Muscle of leg (tissue), 11 donors: Measurements from ENCODE around the gene RASGRF1. TPM values are rescaled to one million over a fixed set of nuclear protein-coding genes. Genes with fewer than 3 reads are reported as not detected.
"Not testable (repeated sequence)": the region's sequence is repeated elsewhere in the genome, so short reads cannot be mapped to it uniquely, and the experiment has no call there.

Experiments
- DNase-seq: peaks from one replicate; pipeline ENCODE4 v3.0.0; 2013
- H3K27ac ChIP-seq: one replicate; pipeline ENCODE4 v1.5.1; 2013; ENCODE audit warnings: mild to moderate bottlenecking, low read length, control low read depth
- H3K27me3 ChIP-seq: one replicate; pipeline ENCODE4 v1.6.1; 2013; ENCODE audit warnings: low read length; ENCODE audit not compliant: control insufficient read depth, insufficient read depth
- H3K36me3 ChIP-seq: one replicate; pipeline ENCODE4 v1.6.1; 2013; ENCODE audit warnings: low read length; ENCODE audit not compliant: control insufficient read depth, insufficient read depth
- H3K4me1 ChIP-seq: one replicate; pipeline ENCODE4 v1.6.1; 2013; ENCODE audit warnings: low read length; ENCODE audit not compliant: control insufficient read depth, insufficient read depth
- H3K4me3 ChIP-seq: one replicate; pipeline ENCODE4 v1.5.1; 2013; ENCODE audit warnings: low read length, control low read depth
- H3K9me3 ChIP-seq: replicated peaks from 2 replicates; pipeline ENCODE4 v1.6.1; 2013; ENCODE audit warnings: low read depth, low read length; ENCODE audit not compliant: control insufficient read depth
- WGBS: methylation state at CpG from one replicate; pipeline ENCODE4 v1.1.5; 2013; ENCODE audit warnings: missing lambda C conversion rate; ENCODE audit not compliant: insufficient coverage; 5-methylcytosine and 5-hydroxymethylcytosine counted together
- polyA plus RNA-seq, 8 donors: library from polyadenylated mRNA; unstranded; fragments of 120-200 nt; gene quantifications; one replicate each; pipeline versions ENCODE4 v1.2.1 to v1.2.3, GENCODE V29; 2013; ENCODE audit warnings: inconsistent platforms in 1 of 8, low replicate concordance in 1 of 8; ENCODE audit not compliant: insufficient read length in 8 of 8, insufficient read depth in 1 of 8
- total RNA-seq: library from RNA; stranded (reverse); fragments of 120-200 nt; gene quantifications from one replicate; pipeline ENCODE4 v1.2.4, GENCODE V29; 2013

RASGRF1 gene
- total and polyA plus RNA-seq, 9 donors = 0.08 to 0.93 (median 0.16) TPM

- Histone ChIP-seq H3K36me3 (no peaks in the 10 kb centered on the region), H3K9me3 (no peaks in the 10 kb centered on the region), H3K27me3 (peaks cover 9% of the 10 kb centered on the region), H3K27ac (no peak overlapping the region), H3K4me3 (no peak overlapping the region), H3K4me1 (no peaks in the 10 kb centered on the region)
- 90% methylated on average over 4 of the region's 5 CpGs for WGBS
- DNase-seq = no peak
Observed at GRCh38 chr15:79122391-79122790, 31.8 kb upstream of the RASGRF1 start.

DNA sequence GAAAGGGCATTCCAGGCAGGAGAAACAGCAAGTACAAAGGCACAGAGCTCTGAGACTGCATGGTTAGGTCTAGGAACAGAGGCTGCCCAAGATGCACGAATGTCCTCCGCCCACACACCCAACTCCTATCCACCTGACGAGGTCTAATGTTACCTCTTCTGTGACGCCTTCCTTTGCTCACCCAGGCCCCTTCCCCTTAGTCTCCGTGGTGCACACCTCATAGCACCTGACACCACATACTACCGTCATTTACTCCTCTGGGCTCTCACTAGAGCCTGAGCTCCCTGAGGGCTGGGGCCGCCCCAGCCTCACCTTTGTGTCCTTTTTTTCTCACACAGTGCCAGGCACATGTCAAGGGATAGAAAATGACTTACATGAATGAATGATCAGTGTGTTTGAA, 31.0 kb upstream of the RASGRF1 start:
- H3K4me1 ChIP-seq = no peaks in the 10 kb centered on the region
- 81% methylated on average over 5 of the region's 7 CpGs for WGBS
- DNase-seq = no peak
- no peak overlapping the region for H3K4me3 ChIP-seq
- H3K36me3 ChIP-seq = no peaks in the 10 kb centered on the region
- peaks cover 9% of the 10 kb centered on the region for H3K27me3 ChIP-seq
- no peaks in the 10 kb centered on the region for H3K9me3 ChIP-seq
- no peak overlapping the region for H3K27ac ChIP-seq

GRCh38 chr15:79117442-79118204, 27.0 kb upstream of the RASGRF1 start:
- 80% methylated on average over 2 of the region's 3 CpGs for WGBS
- H3K27ac ChIP-seq = no peak overlapping the region
- H3K4me3 ChIP-seq = no peak overlapping the region
- H3K27me3 ChIP-seq = peaks cover 9% of the 10 kb centered on the region
- no peaks in the 10 kb centered on the region for H3K36me3 ChIP-seq
- no peaks in the 10 kb centered on the region for H3K4me1 ChIP-seq
- no peak for DNase-seq
- no peaks in the 10 kb centered on the region for H3K9me3 ChIP-seq

GRCh38 chr15:79116771-79117170, 26.2 kb upstream of the RASGRF1 start:
- no peak for DNase-seq
- peaks cover 8% of the 10 kb centered on the region for H3K27me3 ChIP-seq
- no peaks in the 10 kb centered on the region for H3K4me1 ChIP-seq
- H3K27ac ChIP-seq = no peak overlapping the region
- no peaks in the 10 kb centered on the region for H3K36me3 ChIP-seq
- no peak overlapping the region for H3K4me3 ChIP-seq
- H3K9me3 ChIP-seq = no peaks in the 10 kb centered on the region
- WGBS = 94% methylated on average over 2 of the region's 4 CpGs

GRCh38 chr15:79115986-79116665, 25.5 kb upstream of the RASGRF1 start:
- Histone ChIP-seq H3K4me1 (no peaks in the 10 kb centered on the region), H3K27ac (no peak overlapping the region), H3K27me3 (peaks cover 6% of the 10 kb centered on the region), H3K4me3 (no peak overlapping the region), H3K9me3 (no peaks in the 10 kb centered on the region), H3K36me3 (no peaks in the 10 kb centered on the region)
- WGBS = 60% methylated on average over 3 of the region's 7 CpGs
- DNase-seq = no peak

DNA sequence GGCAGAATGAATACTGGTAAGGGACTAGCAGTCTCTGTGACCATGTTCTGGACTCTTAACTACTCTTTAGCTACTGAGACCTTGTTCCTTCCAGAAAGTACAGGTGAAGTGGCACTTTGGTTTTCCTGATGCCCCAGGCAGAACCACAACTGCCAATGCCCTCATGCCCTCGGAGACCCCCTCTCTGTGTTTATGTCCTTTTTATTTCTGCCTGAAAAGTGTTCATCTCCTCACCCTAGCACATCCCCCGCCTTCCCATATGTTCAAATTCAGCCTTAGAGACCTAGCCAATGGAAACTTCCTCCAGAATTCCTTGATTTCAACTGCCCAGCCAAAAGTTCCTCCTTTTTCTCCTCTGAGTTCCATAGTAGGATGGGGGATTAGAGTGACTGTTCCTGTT, 23.3 kb upstream of the RASGRF1 start:
- H3K36me3 ChIP-seq = no peaks in the 10 kb centered on the region
- H3K4me3 ChIP-seq = no peak overlapping the region
- DNase-seq = no peak
- no peaks in the 10 kb centered on the region for H3K9me3 ChIP-seq
- H3K4me1 ChIP-seq = no peaks in the 10 kb centered on the region
- no peak overlapping the region for H3K27ac ChIP-seq
- peaks cover 6% of the 10 kb centered on the region for H3K27me3 ChIP-seq
- WGBS = 60% methylated on average over 1 of the region's 2 CpGs

DNA sequence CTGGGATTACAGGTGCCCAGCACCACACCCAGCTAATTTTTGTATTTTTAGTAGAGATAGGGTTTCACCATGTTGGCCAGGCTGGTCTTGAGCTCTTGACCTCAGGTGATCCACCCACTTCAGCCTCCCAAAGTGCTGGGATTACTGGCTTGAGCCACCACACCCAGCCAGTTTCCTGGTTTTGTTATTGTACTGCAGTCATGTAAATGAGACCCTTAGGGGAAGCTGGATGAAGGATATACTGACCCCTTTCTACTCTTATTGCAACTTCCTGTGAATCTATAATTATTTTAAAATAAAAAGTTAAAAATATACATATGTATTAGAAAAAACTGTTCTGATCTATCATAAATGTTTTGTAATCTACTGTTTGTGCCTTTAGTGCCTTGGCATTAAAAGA, 20.8 kb upstream of the RASGRF1 start:
- H3K4me3 ChIP-seq, H3K4me1 ChIP-seq, DNase-seq, H3K36me3 ChIP-seq, H3K27me3 ChIP-seq, H3K27ac ChIP-seq, H3K9me3 ChIP-seq: not testable (repeated sequence)

GRCh38 chr15:79105141-79105540, 14.6 kb upstream of the RASGRF1 start:
- no peaks in the 10 kb centered on the region for H3K36me3 ChIP-seq
- H3K4me1 ChIP-seq = no peaks in the 10 kb centered on the region
- WGBS = 83% methylated on average over 2 of the region's 4 CpGs
- H3K27me3 ChIP-seq = peaks cover 13% of the 10 kb centered on the region
- no peak overlapping the region for H3K4me3 ChIP-seq
- no peak for DNase-seq
- no peak overlapping the region for H3K27ac ChIP-seq
- H3K9me3 ChIP-seq = no peaks in the 10 kb centered on the region

DNA sequence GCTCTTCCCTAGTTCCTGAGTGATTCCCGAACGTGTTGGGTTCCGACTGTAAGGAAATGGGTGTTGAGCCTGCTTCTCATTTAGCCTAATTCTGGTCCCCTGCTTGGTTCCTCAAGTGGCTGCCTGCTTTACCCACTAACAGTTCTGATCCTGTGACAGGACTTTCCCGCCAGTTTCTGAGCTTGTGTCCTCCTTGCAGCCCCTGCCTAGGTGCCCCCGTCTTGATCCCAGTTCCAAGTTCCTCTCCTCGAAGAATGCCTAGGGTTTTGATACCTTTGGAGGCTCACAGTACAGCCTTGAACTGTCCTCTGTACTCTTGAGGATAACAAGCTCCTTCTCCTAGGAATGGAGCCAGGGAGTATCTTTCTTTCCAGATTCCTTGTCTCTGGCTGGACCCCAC, 12.0 kb upstream of the RASGRF1 start:
- no peaks in the 10 kb centered on the region for H3K9me3 ChIP-seq
- H3K27ac ChIP-seq = no peak overlapping the region
- no peak for DNase-seq
- 90% methylated on average over 4 of the region's 6 CpGs for WGBS
- no peak overlapping the region for H3K4me3 ChIP-seq
- peaks cover 20% of the 10 kb centered on the region for H3K27me3 ChIP-seq
- no peaks in the 10 kb centered on the region for H3K4me1 ChIP-seq
- no peaks in the 10 kb centered on the region for H3K36me3 ChIP-seq

- no CpG with 5 or more reads among the region's 12 CpGs for WGBS
- no peak for DNase-seq
- no peaks in the 10 kb centered on the region for H3K9me3 ChIP-seq
- H3K4me1 ChIP-seq = no peaks in the 10 kb centered on the region
- no peaks in the 10 kb centered on the region for H3K36me3 ChIP-seq
- H3K27ac ChIP-seq = no peak overlapping the region
- H3K4me3 ChIP-seq = no peak overlapping the region
- peaks cover 17% of the 10 kb centered on the region for H3K27me3 ChIP-seq
Observed at GRCh38 chr15:79101866-79102581, 11.4 kb upstream of the RASGRF1 start.
